Suprapubic skin (tissue), 4 donors: ENCODE results near the gene KRR1.

Experiments
- CTCF ChIP-seq, 2 donors: fragments of 200-600 bp in 1 of 2; fragments of 450-650 bp in 1 of 2; sonication (generic) in 1 of 2; IDR thresholded peaks; one replicate each; pipeline ENCODE4 v1.5.1; 2016 to 2019; ENCODE audit warnings: antibody characterized with exemption in 2 of 2, mild to moderate bottlenecking in 1 of 2, moderate library complexity in 1 of 2
- POLR2A ChIP-seq, 2 donors: fragments of 450-650 bp; IDR thresholded peaks; one replicate each; pipeline ENCODE4 v1.6.1; 2017; ENCODE audit warnings: antibody characterized with exemption in 2 of 2, mild to moderate bottlenecking in 2 of 2, moderate library complexity in 2 of 2
- POLR2AphosphoS5 ChIP-seq, 3 donors: sonication (generic); formaldehyde crosslinking; IDR thresholded peaks; one replicate each; pipeline ENCODE4 v1.6.1; 2017; ENCODE audit warnings: antibody characterized with exemption in 3 of 3

- no peak for TF ChIP-seq CTCF (IDR thresholded peaks at IDR 0.05)
- TF ChIP-seq POLR2A (IDR thresholded peaks at IDR 0.05), result no peak
- TF ChIP-seq POLR2AphosphoS5 (IDR thresholded peaks at IDR 0.05), result no peak
Measured at GRCh38 chr12:75474116-75474515, 37.3 kb downstream of the KRR1 start.
